ENCODE data around the gene ARHGAP30.

ARHGAP30 gene

DNA sequence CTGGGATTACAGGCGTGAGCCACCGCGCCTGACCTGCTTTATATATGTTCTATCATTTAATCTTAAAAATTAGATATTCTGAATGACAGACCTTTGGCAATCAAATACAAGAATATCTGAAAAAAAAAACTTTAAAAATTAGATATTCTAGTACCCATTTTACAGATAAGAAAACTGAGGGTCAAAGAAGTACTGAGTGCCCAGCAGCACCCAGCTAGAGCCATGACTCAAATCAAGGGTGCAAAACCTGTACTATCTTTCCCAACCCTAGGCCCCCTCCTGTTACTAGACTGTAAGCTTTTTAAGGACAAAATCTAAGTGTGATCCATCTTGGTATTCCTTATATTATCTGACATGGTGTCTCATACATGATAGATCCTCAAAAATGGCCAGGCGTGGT lies 8.3 kb downstream of the ARHGAP30 start:
- peaks cover 19% of the 10 kb centered on the region; the same call in 1 of the 2 replicates for H3K36me3 ChIP-seq (ENCODE audit: insufficient read depth, low read length)
- H3K27me3 ChIP-seq (ENCODE audit: insufficient read depth, low read length, poor library complexity, severe bottlenecking): no peaks in the 10 kb centered on the region
- H3K79me2 ChIP-seq (ENCODE audit: insufficient read depth, low read length): peaks cover 77% of the 10 kb centered on the region
- no peak overlapping the region for H3K4me2 ChIP-seq (ENCODE audit: low read depth, low read length, poor library complexity, severe bottlenecking)
- peaks cover 42% of the 10 kb centered on the region for H4K20me1 ChIP-seq (ENCODE audit: insufficient read depth, low read length, poor library complexity, severe bottlenecking)
- peaks cover 28% of the 10 kb centered on the region for H3K4me1 ChIP-seq (ENCODE audit: insufficient read depth, low read length, poor library complexity, severe bottlenecking)
- TF ChIP-seq CTCF (conservative IDR thresholded peaks at IDR 0.05; ENCODE audit: low read length) (no peak), EZH2phosphoT487 (IDR thresholded peaks at IDR 0.05; ENCODE audit: borderline replicate concordance) (no peak)
- H3K4me3 ChIP-seq (ENCODE audit: low read length, poor library complexity, severe bottlenecking): no peak overlapping the region
- H3K9me3 ChIP-seq (ENCODE audit: insufficient read depth, low read depth, low read length): no peaks in the 10 kb centered on the region
- H3K9me2 ChIP-seq (replicated peaks; ENCODE audit: low read depth, low read length): no peaks in the 10 kb centered on the region
- no peaks in the 10 kb centered on the region for H3F3A ChIP-seq (ENCODE audit: low read depth)
- no peak overlapping the region for H3K9ac ChIP-seq (ENCODE audit: low read depth, low read length, poor library complexity, severe bottlenecking)
- no peak overlapping the region for H2AFZ ChIP-seq (ENCODE audit: low read length)

DNA sequence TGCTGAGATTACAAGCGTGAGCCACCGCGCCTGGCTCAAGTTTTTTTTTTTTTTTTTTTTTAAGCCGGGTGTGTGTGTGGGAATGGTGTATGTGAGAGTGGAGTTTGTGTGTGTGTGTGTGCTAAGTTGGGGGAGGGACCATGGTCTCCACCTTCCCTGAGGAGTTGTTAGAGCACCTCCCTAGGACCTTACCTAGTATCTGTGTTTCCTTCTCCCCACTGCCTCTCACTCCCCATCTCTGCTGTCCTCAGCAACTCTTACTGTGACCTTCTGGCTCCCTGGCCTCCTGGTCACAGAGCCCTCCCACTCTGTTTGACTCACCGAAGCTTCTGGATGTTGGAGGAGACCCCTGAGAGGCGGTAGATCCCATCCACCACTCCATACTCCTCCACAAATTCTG lies 10.4 kb downstream of the ARHGAP30 start:
- H4K20me1 ChIP-seq (ENCODE audit: insufficient read depth, low read length, poor library complexity, severe bottlenecking): peaks cover 29% of the 10 kb centered on the region

GRCh38 chr1:161054805-161055204 lies 14.9 kb downstream of the ARHGAP30 start:
- Histone ChIP-seq H4K20me1 (ENCODE audit: insufficient read depth, low read length, poor library complexity, severe bottlenecking) (peaks cover 17% of the 10 kb centered on the region), H2AFZ (ENCODE audit: low read length) (no peak overlapping the region), H3F3A (ENCODE audit: low read depth) (no peaks in the 10 kb centered on the region), H3K79me2 (ENCODE audit: insufficient read depth, low read length) (peaks cover 19% of the 10 kb centered on the region; the same call in 1 of the 2 replicates), H3K9ac (ENCODE audit: low read depth, low read length, poor library complexity, severe bottlenecking) (no peak overlapping the region), H3K9me3 (ENCODE audit: insufficient read depth, low read depth, low read length) (no peaks in the 10 kb centered on the region), H3K4me1 (ENCODE audit: insufficient read depth, low read length, poor library complexity, severe bottlenecking) (no peaks in the 10 kb centered on the region), H3K36me3 (ENCODE audit: insufficient read depth, low read length) (peaks cover 75% of the 10 kb centered on the region; the same call in 1 of the 2 replicates), H3K4me3 (ENCODE audit: low read length, poor library complexity, severe bottlenecking) (no peak overlapping the region), H3K27me3 (ENCODE audit: insufficient read depth, low read length, poor library complexity, severe bottlenecking) (no peaks in the 10 kb centered on the region), H3K9me2 (replicated peaks; ENCODE audit: low read depth, low read length) (no peaks in the 10 kb centered on the region), H3K4me2 (ENCODE audit: low read depth, low read length, poor library complexity, severe bottlenecking) (no peak overlapping the region)
- peak; percentile 76 for TF ChIP-seq CTCF (conservative IDR thresholded peaks at IDR 0.05; ENCODE audit: low read length)
- TF ChIP-seq EZH2phosphoT487 (IDR thresholded peaks at IDR 0.05; ENCODE audit: borderline replicate concordance): no peak

More for the DNA sequence above, 10.4 kb downstream of the ARHGAP30 start:
- Histone ChIP-seq H3K9me3 (ENCODE audit: insufficient read depth, low read depth, low read length) (no peaks in the 10 kb centered on the region), H3K4me2 (ENCODE audit: low read depth, low read length, poor library complexity, severe bottlenecking) (no peak overlapping the region), H3K4me1 (ENCODE audit: insufficient read depth, low read length, poor library complexity, severe bottlenecking) (peaks cover 15% of the 10 kb centered on the region), H3K4me3 (ENCODE audit: low read length, poor library complexity, severe bottlenecking) (no peak overlapping the region), H2AFZ (ENCODE audit: low read length) (no peak overlapping the region), H3K9me2 (replicated peaks; ENCODE audit: low read depth, low read length) (no peaks in the 10 kb centered on the region), H3K9ac (ENCODE audit: low read depth, low read length, poor library complexity, severe bottlenecking) (no peak overlapping the region), H3K79me2 (ENCODE audit: insufficient read depth, low read length) (peaks cover 59% of the 10 kb centered on the region), H3K27me3 (ENCODE audit: insufficient read depth, low read length, poor library complexity, severe bottlenecking) (no peaks in the 10 kb centered on the region), H3F3A (ENCODE audit: low read depth) (no peaks in the 10 kb centered on the region), H3K36me3 (ENCODE audit: insufficient read depth, low read length) (peaks cover 35% of the 10 kb centered on the region; the same call in 1 of the 2 replicates)
- no peak for TF ChIP-seq EZH2phosphoT487 (IDR thresholded peaks at IDR 0.05; ENCODE audit: borderline replicate concordance)
- no peak for TF ChIP-seq CTCF (conservative IDR thresholded peaks at IDR 0.05; ENCODE audit: low read length)

All from Loucy (cell line).